SK-N-MC (cell line): ENCODE data around the gene YTHDF1.

Experiments
- EZH2 ChIP-seq: fragments of 200-600 bp; sonication (generic); IDR thresholded peaks from one replicate; pipeline ENCODE4 v1.6.1; 2017; ENCODE audit warnings: antibody characterized with exemption
- FOXP2 ChIP-seq: optimal IDR thresholded peaks from 2 replicates; pipeline ENCODE3; 2011; ENCODE audit warnings: mild to moderate bottlenecking, moderate library complexity; ENCODE audit not compliant: insufficient read depth; ENCODE audit errors: extremely low read length, control extremely low read depth
- POLR2AphosphoS5 ChIP-seq: IDR thresholded peaks from 2 replicates; pipeline ENCODE4 v1.6.1; 2012; ENCODE audit warnings: mild to moderate bottlenecking, low read depth, low read length, borderline replicate concordance

- TF ChIP-seq FOXP2 (no peak), EZH2 (no peak), POLR2AphosphoS5 (no peak)
Measured at GRCh38 chr20:63189322-63189642, 26.6 kb downstream of the YTHDF1 start.
